IMR-90 (cell line): ENCODE measurements around the gene GOT1. TPM values are rescaled to one million over a fixed set of nuclear protein-coding genes. Genes with fewer than 3 reads are reported as not detected.
A peak's percentile ranks its signal among the peaks of the same experiment; 100 is the strongest.

Source experiments
- ATAC-seq: fragments of 200-7000 bp; cut with Tn5 transposase; 2 replicates; pipeline ENCODE4 v1.9.1; 2020; ENCODE audit warnings: low read depth, mild to moderate bottlenecking, moderate library complexity
- BruUV-seq: library from RNA; stranded (reverse); fragments of 400-500 nt; replicated peaks from 2 replicates; lab custom pipeline; 2021; lab: Mats Ljungman, UMichigan
- CTCF ChIA-PET: fragments of 300-600 bp; formaldehyde crosslinking; extraction: SDS; loops from one replicate; lab custom pipeline; 2021; ENCODE audit warnings: antibody characterized with exemption; lab: Yijun Ruan, JAX
- POLR2A ChIA-PET: fragments of 300-600 bp; sonication (Branson Sonifier 250); formaldehyde crosslinking; loops from one replicate; lab custom pipeline; 2022; ENCODE audit warnings: antibody characterized with exemption; ENCODE audit not compliant: unreplicated experiment; lab: Charles Lee
- DNase-seq: peaks from one replicate; pipeline ENCODE4 v3.0.0; 2013
- H2AFZ ChIP-seq: replicated peaks from 2 replicates; pipeline ENCODE3; 2013; ENCODE audit warnings: low read length, mild to moderate bottlenecking; ENCODE audit not compliant: poor library complexity
- H2AK5ac ChIP-seq: 2 replicates; pipeline ENCODE4 v1.6.1; 2013; ENCODE audit warnings: low read depth, low read length, inconsistent platforms
- H2AK9ac ChIP-seq: replicated peaks from 2 replicates; pipeline ENCODE3; 2013; ENCODE audit warnings: mild to moderate bottlenecking, low read depth, low read length, moderate library complexity; ENCODE audit not compliant: poor library complexity
- H2BK120ac ChIP-seq: 2 replicates; pipeline ENCODE4 v1.6.1; 2013; ENCODE audit warnings: low read depth, low read length, inconsistent platforms
- H2BK15ac ChIP-seq: 3 replicates; pipeline ENCODE4 v1.6.1; 2013; ENCODE audit warnings: low read depth, low read length, inconsistent platforms
- H2BK20ac ChIP-seq: 2 replicates; pipeline ENCODE4 v1.6.1; 2013; ENCODE audit warnings: low read depth, mild to moderate bottlenecking, inconsistent platforms, low read length, moderate library complexity
- H2BK5ac ChIP-seq: 2 replicates; pipeline ENCODE4 v1.6.1; 2013; ENCODE audit warnings: mild to moderate bottlenecking, low read depth, low read length, inconsistent platforms; ENCODE audit not compliant: poor library complexity, severe bottlenecking
- H3K14ac ChIP-seq: replicated peaks from 2 replicates; pipeline ENCODE4 v1.6.1; 2013; ENCODE audit warnings: low read depth, low read length, inconsistent platforms
- H3K18ac ChIP-seq: 2 replicates; pipeline ENCODE4 v1.6.1; 2013; ENCODE audit warnings: low read depth, low read length, control low read depth
- H3K23ac ChIP-seq: 2 replicates; pipeline ENCODE4 v1.6.1; 2013; ENCODE audit warnings: low read depth, low read length, inconsistent platforms
- H3K27ac ChIP-seq: 2 replicates; pipeline ENCODE4 v1.5.1; 2013; ENCODE audit warnings: mild to moderate bottlenecking, control low read depth, low read length; ENCODE audit not compliant: insufficient read depth
- H3K27me3 ChIP-seq: 2 replicates; pipeline ENCODE4 v1.6.1; 2013; ENCODE audit warnings: low read length; ENCODE audit not compliant: control insufficient read depth, insufficient read depth
- H3K36me3 ChIP-seq: 2 replicates; pipeline ENCODE4 v1.6.1; 2013; ENCODE audit warnings: low read length, mixed read lengths; ENCODE audit not compliant: control insufficient read depth, insufficient read depth
- H3K4ac ChIP-seq: 2 replicates; pipeline ENCODE4 v1.6.1; 2013; ENCODE audit warnings: low read depth, low read length, inconsistent platforms
- H3K4me1 ChIP-seq: 2 replicates; pipeline ENCODE4 v1.6.1; 2013; ENCODE audit warnings: low read length, mixed read lengths; ENCODE audit not compliant: control insufficient read depth, insufficient read depth
- H3K4me2 ChIP-seq: 2 replicates; pipeline ENCODE4 v1.6.1; 2013; ENCODE audit warnings: low read depth, mild to moderate bottlenecking, control low read depth, low read length, moderate library complexity
- H3K4me3 ChIP-seq: 2 replicates; pipeline ENCODE4 v1.5.1; 2013; ENCODE audit warnings: low read depth, mild to moderate bottlenecking, control low read depth, low read length, moderate library complexity; ENCODE audit not compliant: insufficient read depth
- H3K56ac ChIP-seq: 2 replicates; pipeline ENCODE4 v1.6.1; 2013; ENCODE audit warnings: low read length, inconsistent platforms; ENCODE audit not compliant: insufficient read depth; ENCODE audit errors: extremely low read depth
- H3K79me1 ChIP-seq, 2 experiments: 2 replicates each; pipeline ENCODE4 v1.6.1; 2013; ENCODE audit warnings: low read length in 2 of 2, inconsistent platforms in 1 of 2, low read depth in 1 of 2
- H3K9ac ChIP-seq: 2 replicates; pipeline ENCODE4 v1.6.1; 2013; ENCODE audit warnings: low read depth, low read length, control low read depth
- H3K9me1 ChIP-seq: 2 replicates; pipeline ENCODE4 v1.6.1; 2013; ENCODE audit warnings: low read length, inconsistent platforms; ENCODE audit not compliant: insufficient read depth
- H3K9me3 ChIP-seq: 2 replicates; pipeline ENCODE4 v1.6.1; 2013; ENCODE audit warnings: low read length; ENCODE audit not compliant: control insufficient read depth, insufficient read depth
- H4K20me1 ChIP-seq: 2 replicates; pipeline ENCODE4 v1.6.1; 2013; ENCODE audit warnings: low read length, inconsistent platforms; ENCODE audit not compliant: insufficient read depth
- H4K5ac ChIP-seq: 2 replicates; pipeline ENCODE4 v1.6.1; 2013; ENCODE audit warnings: mild to moderate bottlenecking, low read depth, low read length, control low read depth
- H4K8ac ChIP-seq, 2 experiments: 2 replicates each; pipeline ENCODE4 v1.6.1; 2013; ENCODE audit warnings: low read depth in 2 of 2, low read length in 2 of 2, control low read depth in 1 of 2, inconsistent platforms in 1 of 2
- H4K91ac ChIP-seq: 2 replicates; pipeline ENCODE4 v1.6.1; 2013; ENCODE audit warnings: low read depth, low read length, inconsistent platforms; ENCODE audit not compliant: insufficient read depth
- CEBPB ChIP-seq: IDR thresholded peaks from 2 replicates; pipeline ENCODE4 v1.6.1; 2012; ENCODE audit warnings: low read depth, low read length, improper control_type of control experiment
- CHD1 ChIP-seq: IDR thresholded peaks from 2 replicates; pipeline ENCODE4 v1.6.1; 2012; ENCODE audit warnings: low read depth, low read length, improper control_type of control experiment
- ELK1 ChIP-seq: fragments of 150-350 bp; IDR thresholded peaks from 2 replicates; pipeline ENCODE4 v1.6.1; 2016; ENCODE audit warnings: low read depth, mild to moderate bottlenecking, low read length, moderate library complexity, borderline replicate concordance
- FOS ChIP-seq: fragments of 150-350 bp; IDR thresholded peaks from 2 replicates; pipeline ENCODE4 v1.6.1; 2016; ENCODE audit warnings: low read depth, low read length
- MAFK ChIP-seq: IDR thresholded peaks from 2 replicates; pipeline ENCODE4 v1.6.1; 2012; ENCODE audit warnings: low read depth, low read length, improper control_type of control experiment
- MAZ ChIP-seq: IDR thresholded peaks from 2 replicates; pipeline ENCODE4 v1.6.1; 2012; ENCODE audit warnings: low read depth, mild to moderate bottlenecking, low read length, improper control_type of control experiment, moderate library complexity, borderline replicate concordance
- MXI1 ChIP-seq: IDR thresholded peaks from 2 replicates; pipeline ENCODE4 v1.6.1; 2012; ENCODE audit warnings: low read depth, mild to moderate bottlenecking, low read length, moderate library complexity, borderline replicate concordance
- RCOR1 ChIP-seq: IDR thresholded peaks from 2 replicates; pipeline ENCODE4 v1.6.1; 2012; ENCODE audit warnings: mild to moderate bottlenecking, low read length, improper control_type of control experiment; ENCODE audit not compliant: insufficient replicate concordance
- RFX5 ChIP-seq: IDR thresholded peaks from 2 replicates; pipeline ENCODE4 v1.8.0; 2012; ENCODE audit warnings: low read depth, mild to moderate bottlenecking, low read length, moderate library complexity
- SMC3 ChIP-seq: fragments of 150-350 bp; IDR thresholded peaks from 2 replicates; pipeline ENCODE4 v1.6.1; 2016; ENCODE audit warnings: low read depth, mild to moderate bottlenecking, antibody characterized with exemption, low read length, moderate library complexity
- WGBS, 2 experiments: methylation state at CpG; one replicate each; pipeline versions ENCODE4 v1.1.5 to v1.1.7; 2013; ENCODE audit warnings: missing lambda C conversion rate in 2 of 2; ENCODE audit not compliant: insufficient read length in 1 of 2; ENCODE audit errors: extremely low coverage in 2 of 2; 5-methylcytosine and 5-hydroxymethylcytosine counted together
- dilution Hi-C: fragments of 300-500 bp; cut with HindIII; formaldehyde crosslinking; loops from one replicate; pipeline ENCODE4 v1.14.3; 2018; ENCODE audit warnings: low sequenced_read_pairs; ENCODE audit not compliant: unreplicated experiment
- in situ Hi-C: fragments of 300-500 bp; cut with MboI; formaldehyde crosslinking; loops from 3 replicates; pipeline ENCODE4 v1.14.3; 2019; ENCODE audit warnings: low sequenced_read_pairs, inconsistent platforms, mixed read lengths
- intact Hi-C: fragments of 100-400 bp; cut with micrococcal nuclease; formaldehyde crosslinking; loops from 2 replicates; pipeline ENCODE4 v1.10.0; 2022
- polyA plus RNA-seq, 3 experiments: library from polyadenylated mRNA; depleted of rRNA; stranded (reverse); fragments of >200 nt; gene quantifications; 2 replicates each; pipeline ENCODE4 v1.2.3, GENCODE V29; 2012; ENCODE audit warnings: low replicate concordance in 1 of 3
- total RNA-seq: library from RNA; depleted of rRNA; stranded (reverse); fragments of >200 nt; gene quantifications from 2 replicates; pipeline ENCODE4 v1.2.3, GENCODE V29; 2012
- TF ChIP-seq, protein P1 (sequence below): fragments of 150-350 bp; IDR thresholded peaks from 2 replicates; pipeline ENCODE4 v1.6.1; 2017; ENCODE audit warnings: mild to moderate bottlenecking, antibody characterized with exemption, low read length, low read depth

GOT1 gene
- total and polyA plus RNA-seq, 2 of the 4 experiments (the other 2 are of a cell fraction): 29.4 to 46.1 TPM

DNA sequence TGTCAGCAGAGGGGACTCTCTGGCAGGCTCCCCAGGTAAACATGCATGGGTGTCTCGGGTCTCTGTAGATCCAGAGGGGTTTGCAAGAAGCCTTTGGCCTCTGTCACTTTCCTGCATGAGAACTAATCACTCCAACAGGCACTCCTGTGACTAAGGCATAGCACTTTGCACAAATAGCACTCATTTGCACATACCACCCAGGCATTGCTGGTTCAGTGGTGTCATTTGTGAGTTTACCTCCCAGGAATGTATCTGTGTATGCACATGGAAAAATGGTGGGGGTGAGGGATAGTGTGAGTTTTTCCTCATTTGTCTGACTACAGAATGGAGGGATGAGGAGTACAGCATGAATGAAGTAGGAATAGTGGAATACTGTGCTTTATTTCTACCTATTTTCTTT is 61.8 kb downstream of the GOT1 start:
- Histone ChIP-seq H3K14ac (no peak overlapping the region), H4K5ac (no peak overlapping the region), H3K4ac (no peak overlapping the region), H3K27me3 (no peaks in the 10 kb centered on the region), H2AK5ac (no peak overlapping the region; the same call in 1 of the 2 replicates), H2BK5ac (peak overlapping the region; percentile 62), H2BK120ac (peak overlapping the region; percentile 42; the same call in 1 of the 2 replicates), H3K79me1 (no peaks in the 10 kb centered on the region), H2AFZ (no peak overlapping the region), H4K8ac (0 out of 4 replicates have a peak overlapping the region, but pooled peaks of 1 of the 2 experiments have one; percentile 5), H3K9ac (no peak overlapping the region), H2BK15ac (no peak overlapping the region), H3K4me3 (no peak overlapping the region), H3K27ac (no peak overlapping the region), H3K9me3 (no peaks in the 10 kb centered on the region), H2BK20ac (no peak overlapping the region), H3K4me2 (peak overlapping the region; percentile 30; the same call in 1 of the 2 replicates), H3K23ac (no peak overlapping the region), H4K20me1 (no peaks in the 10 kb centered on the region), H2AK9ac (no peak overlapping the region), H3K56ac (no peak overlapping the region), H3K36me3 (no peaks in the 10 kb centered on the region), H3K18ac (no peak overlapping the region), H4K91ac (0 out of 2 replicates have a peak overlapping the region, but pooled peaks have one; percentile 18), H3K9me1 (peaks cover 15% of the 10 kb centered on the region; the same call in 1 of the 2 replicates), H3K4me1 (peaks cover 9% of the 10 kb centered on the region; the same call in 1 of the 2 replicates)
- ChIA-PET POLR2A (no interaction called here), CTCF (no interaction called here)
- dilution Hi-C loops: no loop called here
- TF ChIP-seq MAZ (no peak), CEBPB (no peak), MXI1 (no peak), RFX5 (no peak), RCOR1 (no peak), SMC3 (no peak), CHD1 (no peak), ELK1 (no peak), FOS (no peak), MAFK (no peak)
- TF ChIP-seq, protein P1, sequence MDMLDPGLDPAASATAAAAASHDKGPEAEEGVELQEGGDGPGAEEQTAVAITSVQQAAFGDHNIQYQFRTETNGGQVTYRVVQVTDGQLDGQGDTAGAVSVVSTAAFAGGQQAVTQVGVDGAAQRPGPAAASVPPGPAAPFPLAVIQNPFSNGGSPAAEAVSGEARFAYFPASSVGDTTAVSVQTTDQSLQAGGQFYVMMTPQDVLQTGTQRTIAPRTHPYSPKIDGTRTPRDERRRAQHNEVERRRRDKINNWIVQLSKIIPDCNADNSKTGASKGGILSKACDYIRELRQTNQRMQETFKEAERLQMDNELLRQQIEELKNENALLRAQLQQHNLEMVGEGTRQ: no peak
- ATAC-seq (no peak; the same call in 1 of the 2 replicates), DNase-seq (peak; percentile 43)
- intact Hi-C loops: no loop called here
- no TSS peak for BruUV-seq
- in situ Hi-C loops: no loop called here
- WGBS, 2 experiments: no CpG with 5 or more reads among the region's 1 CpG
